ENCODE data around the gene CDHR5.
"Not testable (repeated sequence)": the region's sequence is repeated elsewhere in the genome, so short reads cannot be mapped to it uniquely, and the experiment has no call there.

The CDHR5 gene

GRCh38 chr11:574031-574570 lies 50.7 kb downstream of the CDHR5 start:
- H3K79me1 ChIP-seq (ENCODE audit: low read depth, low read length) = peaks cover 14% of the 10 kb centered on the region
- H2BK5ac ChIP-seq (ENCODE audit: low read length); H3K18ac ChIP-seq (ENCODE audit: low read length); H2AK5ac ChIP-seq (ENCODE audit: low read depth, low read length); H2BK120ac ChIP-seq (ENCODE audit: low read depth, low read length); H3K4me2 ChIP-seq (ENCODE audit: insufficient read depth, low read length, poor library complexity, severe bottlenecking); H3K4ac ChIP-seq (ENCODE audit: low read length); H2BK12ac ChIP-seq (ENCODE audit: low read length); H4K91ac ChIP-seq (ENCODE audit: low read depth, low read length, poor library complexity); H3K27ac ChIP-seq (replicated peaks; ENCODE audit: low read length); DNase-seq (ENCODE audit: low spot score); H3K9ac ChIP-seq (ENCODE audit: low read depth, low read length, poor library complexity); H3K23ac ChIP-seq (ENCODE audit: low read depth, low read length, poor library complexity); H3K14ac ChIP-seq (ENCODE audit: low read length); H3K4me3 ChIP-seq (ENCODE audit: low read length in 2 of 2); H3K9me3 ChIP-seq (replicated peaks in 1 of 2; ENCODE audit: control insufficient read depth in 2 of 2, insufficient read depth in 1 of 2, low read depth in 1 of 2, low read length in 2 of 2); H4K8ac ChIP-seq (ENCODE audit: low read depth, low read length); H3K36me3 ChIP-seq (replicated peaks in 1 of 2; ENCODE audit: control insufficient read depth in 2 of 2, insufficient read depth in 2 of 2, low read length in 2 of 2): not testable (repeated sequence)
- H2AFZ ChIP-seq (ENCODE audit: low read length) = peak overlapping the region; percentile 100
- peaks cover 31 to 37% of the 10 kb centered on the region in 2 donors for H3K4me1 ChIP-seq (ENCODE audit: control insufficient read depth in 2 of 2, insufficient read depth in 1 of 2, low read depth in 1 of 2, low read length in 2 of 2)
- no CpG with 5 or more reads among the region's 14 CpGs for WGBS, 2 donors (ENCODE audit: extremely low coverage in 2 of 2, insufficient read length in 2 of 2, insufficient replicate concordance in 1 of 2)
- H3K27me3 ChIP-seq (ENCODE audit: control insufficient read depth in 3 of 3, insufficient read depth in 3 of 3, low read depth in 1 of 3, low read length in 3 of 3) = peaks cover 3 to 29% (median 13%) of the 10 kb centered on the region in 3 experiments
- H2BK15ac ChIP-seq (ENCODE audit: low read length) = peak overlapping the region; percentile 75

DNA sequence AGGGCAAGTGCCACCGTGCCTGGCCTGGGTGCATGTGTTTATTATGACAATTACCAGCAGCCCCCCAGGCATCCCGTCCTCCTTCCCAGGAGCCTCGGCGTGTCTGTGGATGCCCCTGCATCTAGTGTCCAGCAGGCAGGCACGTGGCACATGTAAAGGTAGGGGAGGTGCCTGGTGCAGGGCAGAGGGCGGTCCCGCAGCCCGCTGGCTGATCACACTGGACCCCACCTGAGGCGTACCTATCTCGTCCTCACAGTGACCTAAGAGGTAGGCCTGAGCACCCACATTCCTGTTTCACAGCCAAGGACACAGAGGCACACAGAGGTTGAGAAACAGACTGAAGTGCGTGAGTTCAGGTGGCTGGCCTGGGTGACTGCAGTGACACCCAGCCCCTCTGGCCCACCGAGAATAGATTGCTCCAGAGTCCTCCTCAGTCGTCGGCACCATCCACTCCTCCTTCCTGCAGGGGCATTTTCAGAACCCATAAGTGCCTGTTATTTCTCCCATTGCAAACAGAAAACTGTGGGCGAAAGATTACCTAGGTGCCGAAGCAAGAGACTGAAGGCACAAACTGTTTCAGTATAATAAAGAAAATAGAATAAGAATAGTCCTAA lies 51.5 kb downstream of the CDHR5 start:
- Histone ChIP-seq H3K4ac (ENCODE audit: low read length) (no peak overlapping the region), H3K27ac (replicated peaks; ENCODE audit: low read length) (no peak overlapping the region), H2BK120ac (ENCODE audit: low read depth, low read length) (no peak overlapping the region), H3K79me1 (ENCODE audit: low read depth, low read length) (peaks cover 11% of the 10 kb centered on the region), H3K9me3 (replicated peaks in 1 of 2; ENCODE audit: control insufficient read depth in 2 of 2, insufficient read depth in 1 of 2, low read depth in 1 of 2, low read length in 2 of 2) (no peaks in the 10 kb centered on the region), H3K23ac (ENCODE audit: low read depth, low read length, poor library complexity) (peak overlapping the region; percentile 55), H2BK15ac (ENCODE audit: low read length) (peak overlapping the region; percentile 37), H3K36me3 (replicated peaks in 1 of 2; ENCODE audit: control insufficient read depth in 2 of 2, insufficient read depth in 2 of 2, low read length in 2 of 2) (peaks cover 0 to 5% of the 10 kb centered on the region in 2 donors), H2BK12ac (ENCODE audit: low read length) (no peak overlapping the region), H3K4me1 (ENCODE audit: control insufficient read depth in 2 of 2, insufficient read depth in 1 of 2, low read depth in 1 of 2, low read length in 2 of 2) (peaks cover 34 to 38% of the 10 kb centered on the region in 2 donors), H2AFZ (ENCODE audit: low read length) (no peak overlapping the region), H3K4me2 (ENCODE audit: insufficient read depth, low read length, poor library complexity, severe bottlenecking) (no peak overlapping the region), H2AK5ac (ENCODE audit: low read depth, low read length) (peak overlapping the region; percentile 63), H3K9ac (ENCODE audit: low read depth, low read length, poor library complexity) (no peak overlapping the region), H4K8ac (ENCODE audit: low read depth, low read length) (no peak overlapping the region), H3K14ac (ENCODE audit: low read length) (no peak overlapping the region), H3K18ac (ENCODE audit: low read length) (peak overlapping the region; percentile 3), H4K91ac (ENCODE audit: low read depth, low read length, poor library complexity) (no peak overlapping the region), H3K4me3 (ENCODE audit: low read length in 2 of 2) (no peak overlapping the region), H3K27me3 (ENCODE audit: control insufficient read depth in 3 of 3, insufficient read depth in 3 of 3, low read depth in 1 of 3, low read length in 3 of 3) (peaks cover 3 to 29% (median 13%) of the 10 kb centered on the region in 3 experiments), H2BK5ac (ENCODE audit: low read length) (no peak overlapping the region)
- no peak for DNase-seq (ENCODE audit: low spot score)
- no CpG with 5 or more reads among the region's 16 CpGs for WGBS, 2 donors (ENCODE audit: extremely low coverage in 2 of 2, insufficient read length in 2 of 2, insufficient replicate concordance in 1 of 2)

GRCh38 chr11:571802-572185 lies 53.0 kb downstream of the CDHR5 start:
- Histone ChIP-seq H3K4ac (ENCODE audit: low read length) (no peak overlapping the region), H3K36me3 (replicated peaks in 1 of 2; ENCODE audit: control insufficient read depth in 2 of 2, insufficient read depth in 2 of 2, low read length in 2 of 2) (peaks cover 0 to 5% of the 10 kb centered on the region in 2 donors), H3K9me3 (replicated peaks in 1 of 2; ENCODE audit: control insufficient read depth in 2 of 2, insufficient read depth in 1 of 2, low read depth in 1 of 2, low read length in 2 of 2) (no peaks in the 10 kb centered on the region), H2AK5ac (ENCODE audit: low read depth, low read length) (peak overlapping the region; percentile 16), H3K14ac (ENCODE audit: low read length) (no peak overlapping the region), H3K4me2 (ENCODE audit: insufficient read depth, low read length, poor library complexity, severe bottlenecking) (no peak overlapping the region), H3K4me3 (ENCODE audit: low read length in 2 of 2) (peak overlapping the region in 1 of 2 donors; percentile 13), H2AFZ (ENCODE audit: low read length) (no peak overlapping the region), H4K8ac (ENCODE audit: low read depth, low read length) (no peak overlapping the region), H3K27me3 (ENCODE audit: control insufficient read depth in 3 of 3, insufficient read depth in 3 of 3, low read depth in 1 of 3, low read length in 3 of 3) (peaks cover 3 to 29% (median 13%) of the 10 kb centered on the region in 3 experiments), H2BK15ac (ENCODE audit: low read length) (peak overlapping the region; percentile 87), H3K18ac (ENCODE audit: low read length) (no peak overlapping the region), H3K23ac (ENCODE audit: low read depth, low read length, poor library complexity) (peak overlapping the region; percentile 6), H3K4me1 (ENCODE audit: control insufficient read depth in 2 of 2, insufficient read depth in 1 of 2, low read depth in 1 of 2, low read length in 2 of 2) (peaks cover 28 to 32% of the 10 kb centered on the region in 2 donors), H4K91ac (ENCODE audit: low read depth, low read length, poor library complexity) (no peak overlapping the region), H2BK120ac (ENCODE audit: low read depth, low read length) (no peak overlapping the region), H3K9ac (ENCODE audit: low read depth, low read length, poor library complexity) (no peak overlapping the region), H3K27ac (replicated peaks; ENCODE audit: low read length) (no peak overlapping the region), H3K79me1 (ENCODE audit: low read depth, low read length) (peaks cover 10% of the 10 kb centered on the region), H2BK12ac (ENCODE audit: low read length) (no peak overlapping the region), H2BK5ac (ENCODE audit: low read length) (no peak overlapping the region)
- WGBS, 2 donors (ENCODE audit: extremely low coverage in 2 of 2, insufficient read length in 2 of 2, insufficient replicate concordance in 1 of 2) = no CpG with 5 or more reads among the region's 8 CpGs
- no peak for DNase-seq (ENCODE audit: low spot score)

DNA sequence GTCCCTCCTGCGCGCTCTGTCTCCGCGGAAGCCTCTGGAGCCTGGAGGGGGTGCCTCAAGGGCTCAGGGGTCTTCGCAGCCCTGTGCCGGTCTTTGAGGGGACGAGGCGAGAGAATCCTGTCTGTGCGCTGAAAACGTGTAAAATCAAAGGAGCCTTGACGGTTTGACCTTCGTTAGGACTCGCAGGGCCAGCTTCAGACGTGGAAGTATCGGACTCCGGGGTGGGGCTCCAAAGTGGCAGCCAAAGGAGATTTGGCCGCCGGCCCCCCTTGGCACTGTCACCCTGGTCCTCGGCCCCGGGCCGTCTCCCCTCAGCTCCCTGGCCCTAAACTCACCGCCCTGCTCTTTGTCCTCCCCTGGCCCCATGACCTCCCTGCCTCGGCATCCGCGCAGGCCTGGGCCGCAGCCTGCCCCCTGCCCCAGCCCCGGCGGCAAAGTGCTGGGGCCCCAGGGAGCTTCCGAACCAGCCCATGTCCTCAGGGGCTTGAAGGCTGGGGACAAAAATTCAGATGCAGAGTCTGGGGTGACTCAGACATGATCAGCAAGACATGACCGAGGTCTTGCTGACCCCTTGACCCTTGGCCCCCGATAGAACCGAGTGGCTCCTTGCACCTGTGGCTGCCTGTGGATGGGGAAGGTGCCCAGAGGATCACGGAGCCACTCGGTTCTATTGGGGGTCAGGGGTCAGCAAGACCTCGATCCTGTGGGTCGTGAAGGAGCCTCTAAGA lies 55.4 kb downstream of the CDHR5 start:
- no peak for DNase-seq (ENCODE audit: low spot score)
- H2AFZ ChIP-seq (ENCODE audit: low read length) = peak overlapping the region; percentile 97

More for the DNA sequence above, 55.4 kb downstream of the CDHR5 start:
- peak overlapping the region; percentile 94 for H3K4me2 ChIP-seq (ENCODE audit: insufficient read depth, low read length, poor library complexity, severe bottlenecking)
- H2BK120ac ChIP-seq (ENCODE audit: low read depth, low read length) = no peak overlapping the region
- peak overlapping the region; percentile 87 for H2BK5ac ChIP-seq (ENCODE audit: low read length)
- H2AK5ac ChIP-seq (ENCODE audit: low read depth, low read length) = peak overlapping the region; percentile 100
- H4K8ac ChIP-seq (ENCODE audit: low read depth, low read length) = peak overlapping the region; percentile 43
- H3K36me3 ChIP-seq (replicated peaks in 1 of 2; ENCODE audit: control insufficient read depth in 2 of 2, insufficient read depth in 2 of 2, low read length in 2 of 2) = peaks cover 0 to 5% of the 10 kb centered on the region in 2 donors
- peak overlapping the region; percentile 63 to 84 for H3K4me3 ChIP-seq (ENCODE audit: low read length in 2 of 2)
- no peak overlapping the region for H3K4ac ChIP-seq (ENCODE audit: low read length)
- WGBS, 2 donors (ENCODE audit: extremely low coverage in 2 of 2, insufficient read length in 2 of 2, insufficient replicate concordance in 1 of 2) = no CpG with 5 or more reads among the region's 36 CpGs
- peak overlapping the region; percentile 71 for H3K14ac ChIP-seq (ENCODE audit: low read length)
- peaks cover 0 to 17% (median 2%) of the 10 kb centered on the region in 3 experiments for H3K27me3 ChIP-seq (ENCODE audit: control insufficient read depth in 3 of 3, insufficient read depth in 3 of 3, low read depth in 1 of 3, low read length in 3 of 3)
- peak overlapping the region; percentile 22 for H2BK12ac ChIP-seq (ENCODE audit: low read length)
- peak overlapping the region; percentile 65 for H3K23ac ChIP-seq (ENCODE audit: low read depth, low read length, poor library complexity)
- H3K9me3 ChIP-seq (replicated peaks in 1 of 2; ENCODE audit: control insufficient read depth in 2 of 2, insufficient read depth in 1 of 2, low read depth in 1 of 2, low read length in 2 of 2) = no peaks in the 10 kb centered on the region
- H3K27ac ChIP-seq (replicated peaks; ENCODE audit: low read length) = no peak overlapping the region
- peak overlapping the region; percentile 88 for H3K9ac ChIP-seq (ENCODE audit: low read depth, low read length, poor library complexity)
- H2BK15ac ChIP-seq (ENCODE audit: low read length) = peak overlapping the region; percentile 90
- H3K18ac ChIP-seq (ENCODE audit: low read length) = peak overlapping the region; percentile 94
- H3K79me1 ChIP-seq (ENCODE audit: low read depth, low read length) = peaks cover 4% of the 10 kb centered on the region
- peak overlapping the region; percentile 72 for H4K91ac ChIP-seq (ENCODE audit: low read depth, low read length, poor library complexity)
- peaks cover 25 to 29% of the 10 kb centered on the region in 2 donors for H3K4me1 ChIP-seq (ENCODE audit: control insufficient read depth in 2 of 2, insufficient read depth in 1 of 2, low read depth in 1 of 2, low read length in 2 of 2)

Data from neuronal stem cell (in vitro differentiated cells).